HepG2 (cell line): Measurements from ENCODE around the gene CFAP100. TPM values are rescaled to one million over a fixed set of nuclear protein-coding genes. Genes with fewer than 3 reads are reported as not detected.

Experiments
- ATAC-seq: fragments of 200-7000 bp; cut with Tn5 transposase; 3 replicates; pipeline ENCODE4 v1.9.1; 2020; ENCODE audit warnings: mild to moderate bottlenecking, moderate library complexity
- BruUV-seq: library from RNA; stranded (reverse); fragments of 400-500 nt; replicated peaks from 2 replicates; lab custom pipeline; 2021; lab: Mats Ljungman, UMichigan
- CTCF ChIA-PET: fragments of 300-600 bp; formaldehyde crosslinking; extraction: SDS; loops from one replicate; lab custom pipeline; 2021; ENCODE audit warnings: low total read pairs, inconsistent platforms, low intra/inter-chr PET ratio; lab: Yijun Ruan, JAX
- POLR2A ChIA-PET: fragments of 350-600 bp; sonication (Branson Sonifier 250); formaldehyde crosslinking; loops from one replicate; lab custom pipeline; 2020; ENCODE audit warnings: antibody characterized with exemption, inconsistent platforms; lab: Yijun Ruan, JAX
- DNase-seq: peaks from one replicate; pipeline ENCODE4 v3.0.0-alpha.2; 2015; ENCODE audit warnings: low spot score
- FAIRE-seq: peaks from 3 replicates; lab custom pipeline; 2011; peaks lifted over from hg19 to GRCh38; lab: Jason Lieb, UNC
- H2AFZ ChIP-seq: one replicate; pipeline ENCODE4 v1.6.1; 2011; ENCODE audit warnings: low read length, inconsistent platforms
- H3K27ac ChIP-seq: fragments of 300-600 bp; 3 replicates; pipeline ENCODE4 v1.8.0; 2011; ENCODE audit warnings: mixed run types, mild to moderate bottlenecking, mixed read lengths, low read length, inconsistent platforms; ENCODE audit not compliant: insufficient read depth; ENCODE audit errors: extremely low read length
- H3K27me3 ChIP-seq, 2 experiments: fragments of 200-600 bp in 1 of 2; 2 replicates in 1 of 2; 3 replicates in 1 of 2; pipeline versions ENCODE4 v1.6.0 to v1.8.0; 2011; ENCODE audit warnings: low read length in 2 of 2, mild to moderate bottlenecking in 2 of 2, moderate library complexity in 2 of 2, inconsistent platforms in 1 of 2; ENCODE audit not compliant: insufficient read depth in 2 of 2, control insufficient read depth in 1 of 2
- H3K36me3 ChIP-seq, 2 experiments: fragments of 200-600 bp in 1 of 2; replicated peaks in 1 of 2; 2 replicates in 1 of 2; 3 replicates in 1 of 2; pipeline versions ENCODE4 v1.5.1 to v1.8.0; 2011; ENCODE audit warnings: low read length in 2 of 2, inconsistent platforms in 1 of 2; ENCODE audit not compliant: insufficient read depth in 2 of 2, control insufficient read depth in 1 of 2
- H3K4me1 ChIP-seq: 2 replicates; pipeline ENCODE4 v1.5.1; 2012; ENCODE audit warnings: low read length, inconsistent platforms; ENCODE audit not compliant: insufficient read depth
- H3K4me2 ChIP-seq: 2 replicates; pipeline ENCODE4 v1.6.0; 2011; ENCODE audit warnings: low read depth, low read length, inconsistent platforms
- H3K4me3 ChIP-seq, 3 experiments: fragments of 200-600 bp in 1 of 3; sonication (generic), shearing (Covaris generic) in 1 of 3; replicated peaks in 1 of 3; 2 replicates each; pipeline ENCODE4 v1.5.1; 2011 to 2016; ENCODE audit warnings: low read length in 3 of 3, inconsistent platforms in 2 of 3, low read depth in 2 of 3, mild to moderate bottlenecking in 2 of 3, control low read depth in 1 of 3, mixed read lengths in 1 of 3; ENCODE audit not compliant: insufficient read depth in 1 of 3
- H3K79me2 ChIP-seq: one replicate; pipeline ENCODE4 v1.6.1; 2011; ENCODE audit warnings: low read length, inconsistent platforms; ENCODE audit not compliant: insufficient read depth
- H3K9ac ChIP-seq: 2 replicates; pipeline ENCODE4 v1.6.0; 2011; ENCODE audit warnings: mild to moderate bottlenecking, low read depth, low read length, inconsistent platforms; ENCODE audit not compliant: insufficient read depth
- H3K9me3 ChIP-seq: 2 replicates; pipeline ENCODE4 v1.5.1; 2012; ENCODE audit warnings: mild to moderate bottlenecking, low read length
- H4K20me1 ChIP-seq: 2 replicates; pipeline ENCODE4 v1.6.0; 2011; ENCODE audit warnings: inconsistent platforms, mild to moderate bottlenecking, low read length, moderate library complexity; ENCODE audit not compliant: insufficient read depth
- ETS1 ChIP-seq: sonication (generic); formaldehyde crosslinking; IDR thresholded peaks from 2 replicates; pipeline ENCODE4 v1.4.0; 2020; ENCODE audit warnings: missing genetic modification reagents
- MAFG ChIP-seq: sonication (generic); formaldehyde crosslinking; IDR thresholded peaks from 2 replicates; pipeline ENCODE4 v1.5.1; 2020; ENCODE audit warnings: mild to moderate bottlenecking, missing genetic modification reagents
- MED8 ChIP-seq: sonication (generic); formaldehyde crosslinking; IDR thresholded peaks from 2 replicates; pipeline ENCODE4 v1.8.1; 2023; ENCODE audit warnings: mild to moderate bottlenecking, missing genetic modification reagents; ENCODE audit not compliant: insufficient replicate concordance
- NBN ChIP-seq: fragments of 450-650 bp; conservative IDR thresholded peaks from 2 replicates; pipeline ENCODE4 v1.6.1; 2017
- TMF1 ChIP-seq: sonication (generic); formaldehyde crosslinking; IDR thresholded peaks from 2 replicates; pipeline ENCODE4 v1.8.1; 2022; ENCODE audit warnings: low read depth, missing genetic modification reagents
- ZNF264 ChIP-seq: sonication (generic); formaldehyde crosslinking; IDR thresholded peaks from 2 replicates; pipeline ENCODE4 v1.4.0; 2020; ENCODE audit warnings: missing genetic modification reagents
- ZSCAN20 ChIP-seq: sonication (generic); formaldehyde crosslinking; IDR thresholded peaks from 2 replicates; pipeline ENCODE4 v1.4.0; 2020; ENCODE audit warnings: missing genetic modification reagents, mild to moderate bottlenecking, borderline replicate concordance
- WGBS: methylation state at CpG from one replicate; pipeline ENCODE4 v1.1.6; 2017; ENCODE audit warnings: low lambda C conversion rate; 5-methylcytosine and 5-hydroxymethylcytosine counted together
- in situ Hi-C: cut with HindIII; loops from 2 replicates; pipeline ENCODE4 v1.10.0; 2017; ENCODE audit warnings: low pct_unique_long_range_greater_than_20kb; ENCODE audit not compliant: extremely low pct_ligation_motif_present
- intact Hi-C: fragments of 100-400 bp; cut with micrococcal nuclease; formaldehyde crosslinking; loops from one replicate; pipeline ENCODE4 v1.10.0; 2022; ENCODE audit not compliant: unreplicated experiment
- polyA plus RNA-seq, 8 experiments: library from polyadenylated mRNA; depleted of rRNA in 3 of 8; stranded (reverse) in 7 of 8; unstranded in 1 of 8; fragments of >200 nt; fragmentation: Illumina TruSeq in 4 of 8; extraction: Trizol in 4 of 8; gene quantifications; 2 replicates each; pipeline versions ENCODE4 v1.2.1 to v1.2.3, GENCODE V29; 2011 to 2016; ENCODE audit warnings: low read depth in 4 of 8, missing spikeins in 1 of 8, mixed read lengths in 1 of 8; ENCODE audit not compliant: insufficient read depth in 1 of 8
- total RNA-seq, 5 experiments: library from RNA; depleted of rRNA; stranded (reverse); fragments of >200 nt; fragmentation: Illumina TruSeq; extraction: Trizol; gene quantifications; 2 replicates each; pipeline ENCODE4 v1.2.3, GENCODE V29; 2016; ENCODE audit warnings: low read depth in 1 of 5
- TF ChIP-seq, protein P1 (sequence below): sonication (generic); formaldehyde crosslinking; IDR thresholded peaks from 2 replicates; pipeline ENCODE4 v1.4.0; 2020; ENCODE audit warnings: missing genetic modification reagents, borderline replicate concordance
- TF ChIP-seq, protein P2 (sequence below): IDR thresholded peaks from 2 replicates; pipeline ENCODE4 v1.6.1; 2016; ENCODE audit warnings: missing compliant biosample characterization, missing genetic modification reagents, borderline replicate concordance
- TF ChIP-seq, protein P3 (sequence below): sonication (generic); formaldehyde crosslinking; IDR thresholded peaks from 2 replicates; pipeline ENCODE4 v1.4.0; 2020; ENCODE audit warnings: missing genetic modification reagents, borderline replicate concordance
- TF ChIP-seq, protein P4 (sequence below): sonication (generic); formaldehyde crosslinking; IDR thresholded peaks from 2 replicates; pipeline ENCODE4 v1.8.1; 2023; ENCODE audit warnings: missing genetic modification reagents, inconsistent platforms, borderline replicate concordance

Gene CFAP100
- total and polyA plus RNA-seq, 2 of the 13 experiments (the other 11 are each of a cell fraction or from before 2014, with no cell fraction given) = 0.32 TPM; not detected in 1

GRCh38 chr3:126459763-126460127, 65.0 kb downstream of the CFAP100 start:
- FAIRE-seq (no peak), ATAC-seq (no peak), DNase-seq (no peak)
- BruUV-seq = no TSS peak
- Histone ChIP-seq H3K9me3 (no peaks in the 10 kb centered on the region), H3K27me3 (no peaks in the 10 kb centered on the region), H3K4me2 (no peak overlapping the region), H4K20me1 (peaks cover 8% of the 10 kb centered on the region; the same call in 1 of the 2 replicates), H3K79me2 (peaks cover 16% of the 10 kb centered on the region), H3K9ac (no peak overlapping the region), H3K36me3 (peaks cover 43 to 85% of the 10 kb centered on the region in 2 experiments), H3K4me3 (no peak overlapping the region), H2AFZ (no peak overlapping the region), H3K4me1 (peaks cover 10% of the 10 kb centered on the region), H3K27ac (no peak overlapping the region)
- in situ Hi-C loops (no loop called here), intact Hi-C loops (no loop called here)
- ChIA-PET POLR2A (interaction anchor here (1.4 kb wide), 1 partner anchor 12 kb away, joined by 3 read pairs; no protein-coding TSS in a partner anchor), CTCF (no interaction called here)
- TF ChIP-seq, protein P1, sequence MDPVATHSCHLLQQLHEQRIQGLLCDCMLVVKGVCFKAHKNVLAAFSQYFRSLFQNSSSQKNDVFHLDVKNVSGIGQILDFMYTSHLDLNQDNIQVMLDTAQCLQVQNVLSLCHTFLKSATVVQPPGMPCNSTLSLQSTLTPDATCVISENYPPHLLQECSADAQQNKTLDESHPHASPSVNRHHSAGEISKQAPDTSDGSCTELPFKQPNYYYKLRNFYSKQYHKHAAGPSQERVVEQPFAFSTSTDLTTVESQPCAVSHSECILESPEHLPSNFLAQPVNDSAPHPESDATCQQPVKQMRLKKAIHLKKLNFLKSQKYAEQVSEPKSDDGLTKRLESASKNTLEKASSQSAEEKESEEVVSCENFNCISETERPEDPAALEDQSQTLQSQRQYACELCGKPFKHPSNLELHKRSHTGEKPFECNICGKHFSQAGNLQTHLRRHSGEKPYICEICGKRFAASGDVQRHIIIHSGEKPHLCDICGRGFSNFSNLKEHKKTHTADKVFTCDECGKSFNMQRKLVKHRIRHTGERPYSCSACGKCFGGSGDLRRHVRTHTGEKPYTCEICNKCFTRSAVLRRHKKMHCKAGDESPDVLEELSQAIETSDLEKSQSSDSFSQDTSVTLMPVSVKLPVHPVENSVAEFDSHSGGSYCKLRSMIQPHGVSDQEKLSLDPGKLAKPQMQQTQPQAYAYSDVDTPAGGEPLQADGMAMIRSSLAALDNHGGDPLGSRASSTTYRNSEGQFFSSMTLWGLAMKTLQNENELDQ (CRISPR knock-in tag) = no peak
- TF ChIP-seq NBN (no peak), MED8 (no peak), ETS1 (no peak), TMF1 (CRISPR knock-in tag) (no peak), ZSCAN20 (CRISPR knock-in tag) (no peak), MAFG (no peak), ZNF264 (no peak)
- TF ChIP-seq, protein P2, sequence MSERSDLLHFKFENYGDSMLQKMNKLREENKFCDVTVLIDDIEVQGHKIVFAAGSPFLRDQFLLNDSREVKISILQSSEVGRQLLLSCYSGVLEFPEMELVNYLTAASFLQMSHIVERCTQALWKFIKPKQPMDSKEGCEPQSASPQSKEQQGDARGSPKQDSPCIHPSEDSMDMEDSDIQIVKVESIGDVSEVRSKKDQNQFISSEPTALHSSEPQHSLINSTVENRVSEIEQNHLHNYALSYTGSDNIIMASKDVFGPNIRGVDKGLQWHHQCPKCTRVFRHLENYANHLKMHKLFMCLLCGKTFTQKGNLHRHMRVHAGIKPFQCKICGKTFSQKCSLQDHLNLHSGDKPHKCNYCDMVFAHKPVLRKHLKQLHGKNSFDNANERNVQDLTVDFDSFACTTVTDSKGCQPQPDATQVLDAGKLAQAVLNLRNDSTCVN (CRISPR knock-in tag) = no peak
- TF ChIP-seq, protein P3, sequence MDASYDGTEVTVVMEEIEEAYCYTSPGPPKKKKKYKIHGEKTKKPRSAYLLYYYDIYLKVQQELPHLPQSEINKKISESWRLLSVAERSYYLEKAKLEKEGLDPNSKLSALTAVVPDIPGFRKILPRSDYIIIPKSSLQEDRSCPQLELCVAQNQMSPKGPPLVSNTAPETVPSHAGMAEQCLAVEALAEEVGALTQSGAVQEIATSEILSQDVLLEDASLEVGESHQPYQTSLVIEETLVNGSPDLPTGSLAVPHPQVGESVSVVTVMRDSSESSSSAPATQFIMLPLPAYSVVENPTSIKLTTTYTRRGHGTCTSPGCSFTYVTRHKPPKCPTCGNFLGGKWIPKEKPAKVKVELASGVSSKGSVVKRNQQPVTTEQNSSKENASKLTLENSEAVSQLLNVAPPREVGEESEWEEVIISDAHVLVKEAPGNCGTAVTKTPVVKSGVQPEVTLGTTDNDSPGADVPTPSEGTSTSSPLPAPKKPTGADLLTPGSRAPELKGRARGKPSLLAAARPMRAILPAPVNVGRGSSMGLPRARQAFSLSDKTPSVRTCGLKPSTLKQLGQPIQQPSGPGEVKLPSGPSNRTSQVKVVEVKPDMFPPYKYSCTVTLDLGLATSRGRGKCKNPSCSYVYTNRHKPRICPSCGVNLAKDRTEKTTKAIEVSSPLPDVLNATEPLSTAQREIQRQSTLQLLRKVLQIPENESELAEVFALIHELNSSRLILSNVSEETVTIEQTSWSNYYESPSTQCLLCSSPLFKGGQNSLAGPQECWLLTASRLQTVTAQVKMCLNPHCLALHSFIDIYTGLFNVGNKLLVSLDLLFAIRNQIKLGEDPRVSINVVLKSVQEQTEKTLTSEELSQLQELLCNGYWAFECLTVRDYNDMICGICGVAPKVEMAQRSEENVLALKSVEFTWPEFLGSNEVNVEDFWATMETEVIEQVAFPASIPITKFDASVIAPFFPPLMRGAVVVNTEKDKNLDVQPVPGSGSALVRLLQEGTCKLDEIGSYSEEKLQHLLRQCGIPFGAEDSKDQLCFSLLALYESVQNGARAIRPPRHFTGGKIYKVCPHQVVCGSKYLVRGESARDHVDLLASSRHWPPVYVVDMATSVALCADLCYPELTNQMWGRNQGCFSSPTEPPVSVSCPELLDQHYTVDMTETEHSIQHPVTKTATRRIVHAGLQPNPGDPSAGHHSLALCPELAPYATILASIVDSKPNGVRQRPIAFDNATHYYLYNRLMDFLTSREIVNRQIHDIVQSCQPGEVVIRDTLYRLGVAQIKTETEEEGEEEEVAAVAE = no peak
- TF ChIP-seq, protein P4, sequence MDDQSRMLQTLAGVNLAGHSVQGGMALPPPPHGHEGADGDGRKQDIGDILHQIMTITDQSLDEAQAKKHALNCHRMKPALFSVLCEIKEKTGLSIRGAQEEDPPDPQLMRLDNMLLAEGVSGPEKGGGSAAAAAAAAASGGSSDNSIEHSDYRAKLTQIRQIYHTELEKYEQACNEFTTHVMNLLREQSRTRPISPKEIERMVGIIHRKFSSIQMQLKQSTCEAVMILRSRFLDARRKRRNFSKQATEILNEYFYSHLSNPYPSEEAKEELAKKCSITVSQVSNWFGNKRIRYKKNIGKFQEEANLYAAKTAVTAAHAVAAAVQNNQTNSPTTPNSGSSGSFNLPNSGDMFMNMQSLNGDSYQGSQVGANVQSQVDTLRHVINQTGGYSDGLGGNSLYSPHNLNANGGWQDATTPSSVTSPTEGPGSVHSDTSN (CRISPR knock-in tag) = no peak
- WGBS = 98% methylated on average over 9 of the region's 9 CpGs
